Measurements from ENCODE around the gene RDM1.

GRCh38 chr17:35965272-35965671 lies 34.7 kb upstream of the RDM1 start:
- TF ChIP-seq CTCF (IDR thresholded peaks at IDR 0.05) (no peak), POLR2A (IDR thresholded peaks at IDR 0.05) (no peak)
